RWPE1 (cell line): Measurements from ENCODE around the gene CHRM5.

Experiments
- CTCF ChIA-PET: fragments of 350-600 bp; sonication (Branson Sonifier 250); formaldehyde crosslinking; extraction: SDS; loops from one replicate; lab custom pipeline; 2021; lab: Yijun Ruan, JAX
- POLR2A ChIA-PET: fragments of 400-600 bp; formaldehyde crosslinking; extraction: SDS; loops from one replicate; lab custom pipeline; 2020; ENCODE audit warnings: antibody characterized with exemption; ENCODE audit not compliant: low non-redundant PET; lab: Yijun Ruan, JAX
- DNase-seq: peaks from one replicate; pipeline ENCODE4 v3.0.0; 2012; ENCODE audit warnings: low spot score
- H3K27ac ChIP-seq: fragments of 450-650 bp; 2 replicates; pipeline ENCODE4 v1.5.1; 2017
- CTCF ChIP-seq: fragments of 450-650 bp; conservative IDR thresholded peaks from 2 replicates; pipeline ENCODE4 v1.5.1; 2017; ENCODE audit warnings: low read depth, mild to moderate bottlenecking

The CHRM5 gene

GRCh38 chr15:33968224-33968623 lies at the start of gene CHRM5:
Gene CHRM5, plus strand, starts transcription at chr15:33968497. Its CDS starts 94,221 bp downstream, at chr15:34062718.
- H3K27ac ChIP-seq: no peak within 1 kb of the TSS
- DNase-seq: no peak
- ChIA-PET CTCF (interaction anchor here (0.5 kb wide), 1 partner anchor 11 kb away, joined by 3 read pairs; no protein-coding TSS in a partner anchor), POLR2A (no interaction called here)
- no peak for TF ChIP-seq CTCF

GRCh38 chr15:33923446-33923845 lies 44.9 kb upstream of the CHRM5 start:
- ChIA-PET CTCF (interaction anchor here (0.6 kb wide), 2 partner anchors 814 to 1125 kb away, joined by 3 read pairs; no protein-coding TSS in a partner anchor), POLR2A (no interaction called here)
- TF ChIP-seq CTCF: no peak
- no peak for DNase-seq
- no peak overlapping the region for H3K27ac ChIP-seq

- ChIA-PET POLR2A (no interaction called here), CTCF (interaction anchor here (1.1 kb wide), 1 partner anchor 38 kb away, joined by 3 read pairs; no protein-coding TSS in a partner anchor)
- no peak for TF ChIP-seq CTCF
- no peak for DNase-seq
- H3K27ac ChIP-seq: no peak overlapping the region
These were observed 42.0 kb upstream of the CHRM5 start for GRCh38 chr15:33926260-33926659.

- TF ChIP-seq CTCF: no peak
- no peak overlapping the region for H3K27ac ChIP-seq
- no peak for DNase-seq
- ChIA-PET POLR2A (no interaction called here), CTCF (no interaction called here)
These were observed 35.6 kb upstream of the CHRM5 start for GRCh38 chr15:33932734-33933133.

GRCh38 chr15:33934396-33934795 lies 33.9 kb upstream of the CHRM5 start:
- DNase-seq: no peak
- H3K27ac ChIP-seq: no peak overlapping the region
- no peak for TF ChIP-seq CTCF
- ChIA-PET POLR2A (no interaction called here), CTCF (no interaction called here)

GRCh38 chr15:33934921-33935320 lies 33.4 kb upstream of the CHRM5 start:
- POLR2A ChIA-PET: no interaction called here
- no peak for DNase-seq
- no peak overlapping the region for H3K27ac ChIP-seq
- CTCF ChIA-PET: interaction anchor here (0.5 kb wide), 1 partner anchor 15 kb away, joined by 3 read pairs; no protein-coding TSS in a partner anchor
- TF ChIP-seq CTCF: no peak
